GM10248 (cell line): ENCODE measurements around the gene DDX54.

Source experiments
- CTCF ChIA-PET: fragments of 300-600 bp; sonication (Branson Sonifier 250); formaldehyde crosslinking; extraction: SDS; loops from one replicate; lab custom pipeline; 2021; ENCODE audit warnings: antibody characterized with exemption; lab: Yijun Ruan, JAX
- POLR2A ChIA-PET: fragments of 350-650 bp; sonication (Branson Sonifier 250); formaldehyde crosslinking; extraction: SDS; loops from one replicate; lab custom pipeline; 2020; ENCODE audit warnings: antibody characterized with exemption; lab: Yijun Ruan, JAX
- DNase-seq: peaks from one replicate; pipeline ENCODE4 v3.0.0; 2012; ENCODE audit errors: extremely low spot score
- TF ChIP-seq, protein P1 (sequence below): IDR thresholded peaks from 2 replicates; pipeline ENCODE4 v1.5.1; 2012; ENCODE audit warnings: mild to moderate bottlenecking, low read depth; ENCODE audit errors: extremely low read depth, missing control alignments, control extremely low read depth

Gene DDX54

GRCh38 chr12:113169697-113170096, 15.6 kb downstream of the DDX54 start:
- TF ChIP-seq, protein P1, sequence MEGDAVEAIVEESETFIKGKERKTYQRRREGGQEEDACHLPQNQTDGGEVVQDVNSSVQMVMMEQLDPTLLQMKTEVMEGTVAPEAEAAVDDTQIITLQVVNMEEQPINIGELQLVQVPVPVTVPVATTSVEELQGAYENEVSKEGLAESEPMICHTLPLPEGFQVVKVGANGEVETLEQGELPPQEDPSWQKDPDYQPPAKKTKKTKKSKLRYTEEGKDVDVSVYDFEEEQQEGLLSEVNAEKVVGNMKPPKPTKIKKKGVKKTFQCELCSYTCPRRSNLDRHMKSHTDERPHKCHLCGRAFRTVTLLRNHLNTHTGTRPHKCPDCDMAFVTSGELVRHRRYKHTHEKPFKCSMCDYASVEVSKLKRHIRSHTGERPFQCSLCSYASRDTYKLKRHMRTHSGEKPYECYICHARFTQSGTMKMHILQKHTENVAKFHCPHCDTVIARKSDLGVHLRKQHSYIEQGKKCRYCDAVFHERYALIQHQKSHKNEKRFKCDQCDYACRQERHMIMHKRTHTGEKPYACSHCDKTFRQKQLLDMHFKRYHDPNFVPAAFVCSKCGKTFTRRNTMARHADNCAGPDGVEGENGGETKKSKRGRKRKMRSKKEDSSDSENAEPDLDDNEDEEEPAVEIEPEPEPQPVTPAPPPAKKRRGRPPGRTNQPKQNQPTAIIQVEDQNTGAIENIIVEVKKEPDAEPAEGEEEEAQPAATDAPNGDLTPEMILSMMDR: no peak
- ChIA-PET POLR2A (no interaction called here), CTCF (interaction anchor here (1.9 to 12.9 kb wide), 3 partner anchors 13 to 177 kb away, joined by 6 to 190 read pairs (median 86); partner anchors contain the start of gene CFAP73)
- no peak for DNase-seq

- POLR2A ChIA-PET: no interaction called here
- TF ChIP-seq, protein P1: no peak
- CTCF ChIA-PET: interaction anchor here (2.1 to 12.9 kb wide), 2 partner anchors 11 to 69 kb away, joined by 6 to 190 read pairs; partner anchors contain the start of gene CFAP73
- DNase-seq: no peak
These were observed 17.4 kb downstream of the DDX54 start for GRCh38 chr12:113167868-113168267.

DNA sequence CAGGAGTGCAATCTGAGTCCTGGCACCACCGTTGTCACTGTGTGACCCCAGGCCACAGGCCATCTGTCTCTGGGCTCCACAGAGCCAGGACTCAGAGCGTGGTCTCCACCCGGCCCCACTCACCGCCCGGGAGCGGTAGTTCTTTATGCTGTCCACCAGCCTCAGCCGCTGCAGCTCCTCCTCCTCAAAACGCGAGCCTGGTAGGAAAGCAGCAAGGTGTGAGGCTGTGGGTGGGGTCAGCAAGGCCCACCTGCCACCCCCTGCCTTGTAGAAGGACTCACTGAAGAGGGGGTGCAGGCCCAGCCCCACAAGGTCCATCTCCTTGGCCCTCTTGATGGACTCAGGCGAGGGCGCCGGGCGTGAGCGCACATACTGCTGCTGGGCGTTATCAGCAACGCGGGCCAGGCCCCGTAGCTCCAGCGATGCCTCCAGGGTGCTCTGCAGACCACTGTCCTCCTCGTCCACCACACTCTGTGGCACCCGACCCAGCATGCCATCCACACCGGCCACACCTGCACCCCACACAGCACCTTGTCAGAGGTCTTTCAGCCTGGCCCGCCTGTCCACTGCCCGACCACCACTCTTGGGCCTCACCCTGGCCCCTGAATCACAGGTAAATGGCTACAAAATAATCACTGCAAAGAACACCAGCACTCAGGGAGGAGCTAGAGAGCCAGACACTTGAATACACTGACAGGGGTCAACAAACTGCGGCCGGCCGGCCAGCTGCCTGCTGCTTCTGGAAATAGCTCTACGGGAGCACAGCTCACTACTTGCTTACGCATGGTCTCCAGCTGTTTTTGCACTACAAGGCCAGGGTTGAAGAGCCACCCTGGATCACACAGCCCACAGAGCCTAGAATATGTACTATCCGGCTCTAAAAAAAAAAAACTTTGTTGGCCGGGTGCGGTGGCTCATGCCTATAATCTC, 19.5 kb downstream of the DDX54 start:
- no peak for DNase-seq
- TF ChIP-seq, protein P1: no peak
- ChIA-PET POLR2A (no interaction called here), CTCF (interaction anchor here (0.8 to 21.4 kb wide), 6 partner anchors 7 to 135 kb away, joined by 3 to 190 read pairs (median 5); no protein-coding TSS in a partner anchor)

GRCh38 chr12:113164014-113164413, 21.3 kb downstream of the DDX54 start:
- CTCF ChIA-PET: interaction anchor here (1.2 to 21.4 kb wide), 2 partner anchors 9 to 115 kb away, joined by 4 to 190 read pairs; no protein-coding TSS in a partner anchor
- no peak for DNase-seq
- TF ChIP-seq, protein P1: no peak
- POLR2A ChIA-PET: no interaction called here

- ChIA-PET POLR2A (interaction anchor here (0.5 to 0.6 kb wide), 2 partner anchors 53 to 133 kb away, joined by 3 to 6 read pairs; no protein-coding TSS in a partner anchor), CTCF (interaction anchor here (1.0 to 21.4 kb wide), 5 partner anchors 10 to 172 kb away, joined by 3 to 190 read pairs (median 4); no protein-coding TSS in a partner anchor)
- TF ChIP-seq, protein P1: no peak
- DNase-seq: no peak
These were observed 22.3 kb downstream of the DDX54 start for GRCh38 chr12:113163030-113163360.
